MM.1S (cell line): Measurements from ENCODE around the gene C2CD2.

Experiments used
- DNase-seq: peaks from one replicate; pipeline ENCODE4 v3.0.0-alpha.2; 2015
- H2AFZ ChIP-seq: fragments of 300-600 bp; sonication (generic); 2 replicates; pipeline ENCODE4 v1.6.0; 2016; ENCODE audit warnings: antibody characterized with exemption, low read length
- H3F3A ChIP-seq: fragments of 300-600 bp; sonication (generic); 2 replicates; pipeline ENCODE4 v1.6.1; 2016; ENCODE audit warnings: mild to moderate bottlenecking, antibody characterized with exemption, low read length, moderate library complexity, mixed read lengths; ENCODE audit not compliant: insufficient read depth
- H3K27ac ChIP-seq: fragments of 300-600 bp; sonication (generic); 2 replicates; pipeline ENCODE4 v1.5.1; 2016; ENCODE audit warnings: mild to moderate bottlenecking, low read length
- H3K27me3 ChIP-seq: fragments of 300-600 bp; sonication (generic); replicated peaks from 2 replicates; pipeline ENCODE4 v1.6.0; 2016; ENCODE audit warnings: low read length; ENCODE audit not compliant: insufficient read depth
- H3K36me3 ChIP-seq: fragments of 300-600 bp; sonication (generic); replicated peaks from 2 replicates; pipeline ENCODE4 v1.6.1; 2016; ENCODE audit warnings: mild to moderate bottlenecking, low read length, mixed read lengths; ENCODE audit not compliant: insufficient read depth
- H3K4me1 ChIP-seq: fragments of 300-600 bp; sonication (generic); 2 replicates; pipeline ENCODE4 v1.6.1; 2016; ENCODE audit warnings: low read length, mixed read lengths
- H3K4me2 ChIP-seq: fragments of 300-600 bp; sonication (generic); 2 replicates; pipeline ENCODE4 v1.6.0; 2016; ENCODE audit warnings: low read depth, low read length
- H3K4me3 ChIP-seq: fragments of 300-600 bp; sonication (generic); 2 replicates; pipeline ENCODE4 v1.5.1; 2016; ENCODE audit warnings: low read length, mixed read lengths
- H3K79me2 ChIP-seq: fragments of 300-600 bp; sonication (generic); 2 replicates; pipeline ENCODE4 v1.6.1; 2016; ENCODE audit warnings: mixed run types, low read length, mixed read lengths
- H3K9ac ChIP-seq: fragments of 300-600 bp; sonication (generic); 2 replicates; pipeline ENCODE4 v1.6.1; 2016; ENCODE audit warnings: low read length, mixed read lengths
- H3K9me2 ChIP-seq: fragments of 300-600 bp; sonication (generic); replicated peaks from 2 replicates; pipeline ENCODE4 v1.6.1; 2016; ENCODE audit warnings: mild to moderate bottlenecking, low read length, mixed read lengths; ENCODE audit not compliant: insufficient read depth
- H3K9me3 ChIP-seq: fragments of 300-600 bp; sonication (generic); replicated peaks from 2 replicates; pipeline ENCODE4 v1.6.1; 2016; ENCODE audit warnings: mild to moderate bottlenecking, low read length, mixed read lengths; ENCODE audit not compliant: insufficient read depth
- H4K20me1 ChIP-seq: fragments of 300-600 bp; sonication (generic); 2 replicates; pipeline ENCODE4 v1.6.1; 2016; ENCODE audit warnings: mild to moderate bottlenecking, low read length, moderate library complexity, mixed read lengths; ENCODE audit not compliant: insufficient read depth
- CTCF ChIP-seq: fragments of 300-600 bp; sonication (generic); IDR thresholded peaks from 2 replicates; pipeline ENCODE4 v1.5.1; 2016; ENCODE audit warnings: antibody characterized with exemption, low read length, mixed read lengths
- EZH2 ChIP-seq: fragments of 300-600 bp; sonication (generic); optimal IDR thresholded peaks from 2 replicates; pipeline ENCODE3; 2017; ENCODE audit warnings: low read depth, mild to moderate bottlenecking, antibody characterized with exemption, low read length, mixed read lengths
- EZH2phosphoT487 ChIP-seq: fragments of 300-600 bp; sonication (generic); IDR thresholded peaks from 2 replicates; pipeline ENCODE4 v1.6.1; 2018; ENCODE audit warnings: antibody characterized with exemption, low read length

Gene C2CD2

GRCh38 chr21:41863439-41863740, 90.4 kb downstream of the C2CD2 start:
- Histone ChIP-seq H3K4me2 (peak overlapping the region; percentile 22; the same call in 1 of the 2 replicates), H2AFZ (no peak overlapping the region), H3K4me1 (peaks cover 51% of the 10 kb centered on the region), H3K27me3 (no peaks in the 10 kb centered on the region), H3K79me2 (peaks cover 59% of the 10 kb centered on the region), H3F3A (peaks cover 40% of the 10 kb centered on the region), H4K20me1 (no peaks in the 10 kb centered on the region), H3K27ac (no peak overlapping the region), H3K9me2 (no peaks in the 10 kb centered on the region), H3K4me3 (no peak overlapping the region), H3K9me3 (no peaks in the 10 kb centered on the region), H3K36me3 (no peaks in the 10 kb centered on the region), H3K9ac (no peak overlapping the region)
- TF ChIP-seq CTCF (no peak), EZH2 (no peak), EZH2phosphoT487 (no peak)
- no peak for DNase-seq

GRCh38 chr21:41861987-41862386, 91.8 kb downstream of the C2CD2 start:
- Histone ChIP-seq H3K4me2 (no peak overlapping the region), H3K79me2 (peaks cover 54% of the 10 kb centered on the region), H3K9me3 (no peaks in the 10 kb centered on the region), H3F3A (peaks cover 26% of the 10 kb centered on the region), H3K9ac (no peak overlapping the region), H3K36me3 (no peaks in the 10 kb centered on the region), H3K27ac (no peak overlapping the region), H3K9me2 (no peaks in the 10 kb centered on the region), H2AFZ (no peak overlapping the region), H3K4me3 (no peak overlapping the region), H3K27me3 (no peaks in the 10 kb centered on the region), H4K20me1 (no peaks in the 10 kb centered on the region), H3K4me1 (peaks cover 40% of the 10 kb centered on the region)
- no peak for DNase-seq
- TF ChIP-seq EZH2 = no peak
- TF ChIP-seq EZH2phosphoT487 = no peak
- TF ChIP-seq CTCF = no peak

GRCh38 chr21:41861255-41861654, 92.6 kb downstream of the C2CD2 start:
- Histone ChIP-seq H3K4me3 (no peak overlapping the region), H3K4me1 (peaks cover 33% of the 10 kb centered on the region), H3F3A (peaks cover 23% of the 10 kb centered on the region), H3K9me3 (no peaks in the 10 kb centered on the region), H3K27me3 (no peaks in the 10 kb centered on the region), H3K36me3 (no peaks in the 10 kb centered on the region), H3K9ac (no peak overlapping the region), H3K27ac (no peak overlapping the region), H3K9me2 (no peaks in the 10 kb centered on the region), H3K79me2 (peaks cover 47% of the 10 kb centered on the region), H3K4me2 (no peak overlapping the region), H4K20me1 (no peaks in the 10 kb centered on the region), H2AFZ (no peak overlapping the region)
- DNase-seq = no peak
- TF ChIP-seq EZH2phosphoT487 (no peak), CTCF (no peak), EZH2 (no peak)
